Measurements from ENCODE around the gene FRS2.
"Not testable (repeated sequence)": the region's sequence is repeated elsewhere in the genome, so short reads cannot be mapped to it uniquely, and the experiment has no call there.

FRS2 gene

GRCh38 chr12:69585189-69586062 is 115.2 kb downstream of the FRS2 start, which contains the start of gene CCT2:
TSS of gene CCT2 (plus strand) at chr12:69585459. CDS start at chr12:69585522, 63 bp downstream.
- DNase-seq (ENCODE audit: low spot score) = peak; percentile 99

- no peak for DNase-seq (ENCODE audit: low spot score)
Measured at GRCh38 chr12:69588527-69588926, 118.3 kb downstream of the FRS2 start.

DNA sequence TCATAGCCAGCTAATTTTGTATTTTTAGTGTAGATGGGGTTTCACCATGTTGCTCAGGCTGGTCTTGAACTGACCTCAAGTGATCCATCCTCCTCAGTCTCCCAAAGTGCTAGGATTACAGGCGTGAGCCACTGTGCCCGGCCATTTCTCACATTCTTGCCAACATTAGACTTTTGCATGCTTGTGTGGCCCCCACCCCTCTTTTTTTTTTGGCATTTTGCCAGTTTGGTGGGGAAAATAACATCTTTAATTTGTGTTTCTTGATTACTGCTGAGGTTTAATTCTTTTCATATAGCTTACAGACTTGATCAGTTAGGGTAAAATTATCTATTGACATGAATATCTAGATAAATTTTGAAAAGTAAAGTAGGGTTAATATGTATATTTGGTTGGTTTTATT is 118.9 kb downstream of the FRS2 start:
- DNase-seq (ENCODE audit: low spot score) = no peak

GRCh38 chr12:69595689-69596088 is 125.5 kb downstream of the FRS2 start:
- peak; percentile 51 for DNase-seq (ENCODE audit: low spot score)

- DNase-seq (ENCODE audit: low spot score) = no peak
Measured at GRCh38 chr12:69598174-69598753, 128.1 kb downstream of the FRS2 start.

DNA sequence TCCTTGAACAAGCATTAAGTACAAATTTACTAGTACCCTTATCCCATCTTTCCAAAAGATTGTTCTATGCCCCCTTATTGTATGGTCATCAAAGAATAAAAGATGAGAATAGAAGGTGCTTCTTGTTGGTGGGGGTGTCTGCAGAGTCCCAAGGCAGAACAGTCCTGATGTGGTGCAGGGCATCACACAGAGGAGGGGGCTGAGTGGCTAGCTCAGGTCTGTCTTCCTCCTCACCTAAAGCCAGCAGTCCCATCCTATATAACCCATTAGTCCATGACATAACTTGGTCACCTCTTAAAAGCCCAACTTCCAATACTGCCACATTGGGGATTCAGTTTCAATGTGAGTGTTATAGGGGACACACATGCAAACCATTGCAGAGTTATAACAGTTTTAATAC is 130.6 kb downstream of the FRS2 start:
- no peak for DNase-seq (ENCODE audit: low spot score)

DNA sequence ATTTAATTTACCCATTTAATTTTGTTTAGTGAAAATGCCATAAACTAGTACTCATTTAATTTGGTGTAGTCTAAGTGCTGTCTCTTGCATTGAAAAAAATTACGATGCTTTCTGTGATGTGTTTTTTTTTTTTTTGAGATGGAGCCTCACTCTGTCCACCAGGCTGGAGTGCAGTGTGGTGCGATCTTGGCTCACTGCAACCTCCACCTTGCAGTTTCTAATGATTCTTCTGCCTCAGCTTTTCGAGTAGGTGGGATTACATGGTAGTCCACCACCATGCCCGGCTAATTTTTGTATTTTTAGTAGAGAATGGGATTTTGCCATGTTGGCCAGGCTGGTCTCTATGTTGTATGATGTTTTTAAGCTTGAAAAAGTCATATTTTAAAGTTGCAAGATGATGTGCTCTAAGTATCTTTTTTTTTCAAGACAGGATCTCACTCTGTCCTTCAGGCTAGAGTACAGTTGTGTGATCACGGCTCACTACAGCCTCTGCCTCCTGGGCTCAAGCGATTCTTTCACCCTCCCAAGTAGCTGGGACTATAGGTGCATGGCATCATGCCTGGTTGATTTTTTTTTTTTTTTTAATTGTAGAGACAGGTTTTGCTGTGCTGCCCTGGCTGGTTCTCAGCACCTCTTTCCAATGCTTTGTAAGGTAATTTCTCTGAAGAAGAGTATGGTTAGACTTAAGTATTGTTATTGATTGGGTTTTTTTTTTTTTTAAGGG is 131.9 kb downstream of the FRS2 start:
- DNase-seq (ENCODE audit: low spot score) = no peak

GRCh38 chr12:69602954-69603353 is 132.8 kb downstream of the FRS2 start:
- DNase-seq (ENCODE audit: low spot score) = no peak

DNA sequence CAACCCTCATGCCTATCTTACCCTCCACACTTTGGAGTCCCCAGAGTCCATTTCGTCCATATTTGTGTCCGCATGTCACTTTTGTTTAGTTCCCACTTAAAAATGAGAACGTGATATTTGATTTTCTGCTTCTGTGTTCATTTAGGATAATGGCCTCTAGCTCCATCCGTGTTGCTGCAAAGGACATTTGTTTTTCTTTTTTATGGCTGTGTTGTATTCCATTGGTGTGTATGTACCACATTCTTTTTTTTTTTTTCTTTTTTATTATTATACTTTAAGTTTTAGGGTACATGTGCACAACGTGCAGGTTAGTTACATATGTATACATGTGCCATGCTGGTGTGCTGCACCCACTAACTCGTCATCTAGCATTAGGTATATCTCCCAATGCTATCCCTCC is 133.4 kb downstream of the FRS2 start:
- not testable (repeated sequence) for DNase-seq (ENCODE audit: low spot score)

- not testable (repeated sequence) for DNase-seq (ENCODE audit: low spot score)
Measured at GRCh38 chr12:69604275-69604674, 134.1 kb downstream of the FRS2 start.

GRCh38 chr12:69608114-69608513 is 137.9 kb downstream of the FRS2 start:
- DNase-seq (ENCODE audit: low spot score) = no peak

- no peak for DNase-seq (ENCODE audit: low spot score)
Measured at GRCh38 chr12:69610126-69610525, 139.9 kb downstream of the FRS2 start.

- no peak for DNase-seq (ENCODE audit: low spot score)
Measured at GRCh38 chr12:69610729-69611128, 140.5 kb downstream of the FRS2 start, which contains the start of gene LRRC10. TSS of gene LRRC10 (minus strand) at chr12:69610907. CDS start at chr12:69610838, 69 bp downstream.

- DNase-seq (ENCODE audit: low spot score) = no peak
Measured at GRCh38 chr12:69613351-69613750, 143.2 kb downstream of the FRS2 start.

GRCh38 chr12:69616025-69616424 is 145.8 kb downstream of the FRS2 start:
- no peak for DNase-seq (ENCODE audit: low spot score)

GRCh38 chr12:69619050-69619449 is 148.9 kb downstream of the FRS2 start:
- DNase-seq (ENCODE audit: low spot score) = no peak

GRCh38 chr12:69620077-69620476 is 149.9 kb downstream of the FRS2 start:
- no peak for DNase-seq (ENCODE audit: low spot score)

GRCh38 chr12:69620921-69621320 is 150.7 kb downstream of the FRS2 start:
- DNase-seq (ENCODE audit: low spot score) = no peak

- DNase-seq (ENCODE audit: low spot score) = no peak
Measured at GRCh38 chr12:69621551-69621950, 151.4 kb downstream of the FRS2 start.

DNA sequence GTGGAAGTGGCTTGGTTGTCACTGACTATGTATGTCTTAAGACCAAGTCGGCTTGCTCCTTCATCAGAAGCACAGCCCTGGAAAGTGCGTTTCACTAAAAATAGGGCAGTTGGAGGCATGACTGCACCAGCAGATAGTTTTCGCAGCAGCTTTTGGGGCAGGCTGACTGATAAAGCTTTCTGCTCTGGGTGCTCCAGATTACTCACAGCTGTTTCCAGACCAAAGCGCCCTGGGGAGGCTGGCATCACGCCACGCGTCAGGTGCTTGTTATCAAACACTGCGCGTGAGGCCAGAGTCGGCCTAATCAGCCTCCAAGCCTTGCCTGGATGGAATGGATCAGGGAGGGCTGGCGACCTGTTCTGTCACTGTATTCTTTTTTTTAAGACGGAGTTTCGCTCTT is 153.8 kb downstream of the FRS2 start:
- no peak for DNase-seq (ENCODE audit: low spot score)

GRCh38 chr12:69627501-69627900 is 157.3 kb downstream of the FRS2 start:
- DNase-seq (ENCODE audit: low spot score) = no peak
